Activated T-helper 2 cell treated with anti-CD3 and anti-CD28 coated beads, Interferon-gamma antibody, Interleukin-2, Interleukin-4, amounts not matched to agents 10 μg/mL and 5 μg/mL and 100 μg/mL, durations not matched to agents 14 hours and 24 hours and 36 hours (primary cell): ENCODE measurements around the gene HADHA. TPM values are rescaled to one million over a fixed set of nuclear protein-coding genes. Genes with fewer than 3 reads are reported as not detected.
A peak's percentile ranks its signal among the peaks of the same experiment; 100 is the strongest.

Source experiments
- DNase-seq: peaks from one replicate; pipeline ENCODE4 v3.0.0; 2021; ENCODE audit warnings: low spot score
- H3K27ac Mint-ChIP-seq: one replicate; pipeline ENCODE4 v1.8.0; 2021; ENCODE audit warnings: mixed read lengths
- H3K27me3 Mint-ChIP-seq: one replicate; pipeline ENCODE4 v1.8.0; 2021; ENCODE audit warnings: low read depth, mixed read lengths
- H3K36me3 Mint-ChIP-seq: one replicate; pipeline ENCODE4 v1.8.0; 2021; ENCODE audit warnings: low read depth, mixed read lengths
- H3K4me1 Mint-ChIP-seq: one replicate; pipeline ENCODE4 v1.8.0; 2021; ENCODE audit warnings: low read depth, mixed read lengths
- H3K4me3 Mint-ChIP-seq: one replicate; pipeline ENCODE4 v1.8.0; 2021; ENCODE audit warnings: low read depth, mild to moderate bottlenecking, moderate library complexity, mixed read lengths
- H3K9me3 Mint-ChIP-seq: one replicate; pipeline ENCODE4 v1.8.0; 2021; ENCODE audit warnings: mixed read lengths
- intact Hi-C: fragments of 100-400 bp; cut with micrococcal nuclease; formaldehyde crosslinking; loops from one replicate; pipeline ENCODE4 v1.15.1; 2023
- total RNA-seq: library from RNA; stranded (reverse); gene quantifications from 2 replicates; pipeline ENCODE4 v1.2.3, GENCODE V29; 2022

Gene HADHA
- total RNA-seq, 1 donor from 2014 or later: 137 TPM

GRCh38 chr2:26164231-26164630 lies 80.2 kb downstream of the HADHA start:
- Mint-ChIP-seq H3K27ac (no peak overlapping the region), H3K9me3 (no peaks in the 10 kb centered on the region), H3K27me3 (peaks cover 9% of the 10 kb centered on the region), H3K4me1 (no peaks in the 10 kb centered on the region), H3K36me3 (no peaks in the 10 kb centered on the region), H3K4me3 (no peak overlapping the region)
- DNase-seq: no peak
- intact Hi-C loops: no loop called here

GRCh38 chr2:26162963-26163362 lies 81.5 kb downstream of the HADHA start:
- H3K4me3 Mint-ChIP-seq: no peak overlapping the region
- no peaks in the 10 kb centered on the region for H3K4me1 Mint-ChIP-seq
- no peak overlapping the region for H3K27ac Mint-ChIP-seq
- intact Hi-C loops: no loop called here
- DNase-seq: no peak
- no peaks in the 10 kb centered on the region for H3K36me3 Mint-ChIP-seq
- peaks cover 9% of the 10 kb centered on the region for H3K27me3 Mint-ChIP-seq
- H3K9me3 Mint-ChIP-seq: no peaks in the 10 kb centered on the region

- DNase-seq: no peak
- Mint-ChIP-seq H3K9me3 (no peaks in the 10 kb centered on the region), H3K4me1 (no peaks in the 10 kb centered on the region), H3K36me3 (no peaks in the 10 kb centered on the region), H3K4me3 (no peak overlapping the region), H3K27ac (no peak overlapping the region), H3K27me3 (peaks cover 9% of the 10 kb centered on the region)
- intact Hi-C loops: no loop called here
Measured at GRCh38 chr2:26161926-26162325, 82.5 kb downstream of the HADHA start.

GRCh38 chr2:26157580-26157979 lies 86.9 kb downstream of the HADHA start:
- no peaks in the 10 kb centered on the region for H3K9me3 Mint-ChIP-seq
- no peak overlapping the region for H3K4me3 Mint-ChIP-seq
- H3K27ac Mint-ChIP-seq: no peak overlapping the region

GRCh38 chr2:26150243-26150642 lies 94.2 kb downstream of the HADHA start:
- no peak overlapping the region for H3K4me3 Mint-ChIP-seq
- no peak overlapping the region for H3K27ac Mint-ChIP-seq
- intact Hi-C loops: no loop called here
- no peaks in the 10 kb centered on the region for H3K4me1 Mint-ChIP-seq
- H3K27me3 Mint-ChIP-seq: peaks cover 31% of the 10 kb centered on the region
- no peak for DNase-seq
- no peaks in the 10 kb centered on the region for H3K36me3 Mint-ChIP-seq
- no peaks in the 10 kb centered on the region for H3K9me3 Mint-ChIP-seq

More at GRCh38 chr2:26157580-26157979, 86.9 kb downstream of the HADHA start:
- H3K4me1 Mint-ChIP-seq: no peaks in the 10 kb centered on the region
- intact Hi-C loops: no loop called here
- no peaks in the 10 kb centered on the region for H3K36me3 Mint-ChIP-seq
- no peak for DNase-seq
- H3K27me3 Mint-ChIP-seq: peaks cover 11% of the 10 kb centered on the region

GRCh38 chr2:26148501-26148900 lies 95.9 kb downstream of the HADHA start:
- no peaks in the 10 kb centered on the region for H3K9me3 Mint-ChIP-seq
- peaks cover 27% of the 10 kb centered on the region for H3K27me3 Mint-ChIP-seq
- no peak overlapping the region for H3K27ac Mint-ChIP-seq
- no peak overlapping the region for H3K4me3 Mint-ChIP-seq
- H3K4me1 Mint-ChIP-seq: peaks cover 3% of the 10 kb centered on the region
- H3K36me3 Mint-ChIP-seq: no peaks in the 10 kb centered on the region
- intact Hi-C loops: no loop called here
- DNase-seq: no peak

GRCh38 chr2:26144953-26145680 lies 99.3 kb downstream of the HADHA start:
- Mint-ChIP-seq H3K27me3 (peaks cover 11% of the 10 kb centered on the region), H3K4me1 (peaks cover 3% of the 10 kb centered on the region), H3K4me3 (no peak overlapping the region), H3K27ac (no peak overlapping the region), H3K9me3 (no peaks in the 10 kb centered on the region), H3K36me3 (no peaks in the 10 kb centered on the region)
- peak; percentile 44 for DNase-seq
- intact Hi-C loops: loop anchor here (1.0 kb wide), 3 partner anchors 57 to 194 kb away; no protein-coding TSS in a partner anchor

GRCh38 chr2:26144031-26144430 lies 100.4 kb downstream of the HADHA start:
- intact Hi-C loops: no loop called here
- Mint-ChIP-seq H3K4me1 (peaks cover 3% of the 10 kb centered on the region), H3K27ac (no peak overlapping the region), H3K9me3 (no peaks in the 10 kb centered on the region), H3K36me3 (no peaks in the 10 kb centered on the region), H3K27me3 (peaks cover 5% of the 10 kb centered on the region), H3K4me3 (no peak overlapping the region)
- DNase-seq: no peak

- Mint-ChIP-seq H3K27ac (no peak overlapping the region), H3K9me3 (no peaks in the 10 kb centered on the region), H3K27me3 (no peaks in the 10 kb centered on the region), H3K4me1 (peaks cover 3% of the 10 kb centered on the region), H3K4me3 (no peak overlapping the region), H3K36me3 (no peaks in the 10 kb centered on the region)
- intact Hi-C loops: no loop called here
- DNase-seq: no peak
Measured at GRCh38 chr2:26141145-26141769, 103.2 kb downstream of the HADHA start.

Other genes starting within 250 kb of the HADHA start
- 134 and 140 TPM in 2 replicates for gene RAB10, start 210.5 kb downstream of the HADHA start, total RNA-seq
- gene GAREM2, start 71.5 kb downstream of the HADHA start, total RNA-seq: 3.9 and 5.9 TPM in 2 replicates
- gene HADHB, start 307 bp upstream of the HADHA start, total RNA-seq: 104 and 108 TPM in 2 replicates
- gene SELENOI, start 101.5 kb upstream of the HADHA start, total RNA-seq: 45.5 and 51.4 TPM in 2 replicates
- 1.6 and 3.1 TPM in 2 replicates for gene ADGRF3, start 102.2 kb upstream of the HADHA start, total RNA-seq
- gene DRC1, start 157.3 kb upstream of the HADHA start, total RNA-seq: not detected in 2 replicates
- 9.8 and 12.3 TPM in 2 replicates for gene OTOF, start 233.5 kb upstream of the HADHA start, total RNA-seq